NCI-H526 treated with DMSO at 0.1 percent for 48 hours (cell line): ENCODE measurements around the gene KRT4.

Experiments used
- DNase-seq: peaks from one replicate; lab custom pipeline; 2025; lab: John Stamatoyannopoulos, UW

Gene KRT4

GRCh38 chr12:52792185-52793029 lies 21.5 kb downstream of the KRT4 start:
- DNase-seq, result no peak

DNA sequence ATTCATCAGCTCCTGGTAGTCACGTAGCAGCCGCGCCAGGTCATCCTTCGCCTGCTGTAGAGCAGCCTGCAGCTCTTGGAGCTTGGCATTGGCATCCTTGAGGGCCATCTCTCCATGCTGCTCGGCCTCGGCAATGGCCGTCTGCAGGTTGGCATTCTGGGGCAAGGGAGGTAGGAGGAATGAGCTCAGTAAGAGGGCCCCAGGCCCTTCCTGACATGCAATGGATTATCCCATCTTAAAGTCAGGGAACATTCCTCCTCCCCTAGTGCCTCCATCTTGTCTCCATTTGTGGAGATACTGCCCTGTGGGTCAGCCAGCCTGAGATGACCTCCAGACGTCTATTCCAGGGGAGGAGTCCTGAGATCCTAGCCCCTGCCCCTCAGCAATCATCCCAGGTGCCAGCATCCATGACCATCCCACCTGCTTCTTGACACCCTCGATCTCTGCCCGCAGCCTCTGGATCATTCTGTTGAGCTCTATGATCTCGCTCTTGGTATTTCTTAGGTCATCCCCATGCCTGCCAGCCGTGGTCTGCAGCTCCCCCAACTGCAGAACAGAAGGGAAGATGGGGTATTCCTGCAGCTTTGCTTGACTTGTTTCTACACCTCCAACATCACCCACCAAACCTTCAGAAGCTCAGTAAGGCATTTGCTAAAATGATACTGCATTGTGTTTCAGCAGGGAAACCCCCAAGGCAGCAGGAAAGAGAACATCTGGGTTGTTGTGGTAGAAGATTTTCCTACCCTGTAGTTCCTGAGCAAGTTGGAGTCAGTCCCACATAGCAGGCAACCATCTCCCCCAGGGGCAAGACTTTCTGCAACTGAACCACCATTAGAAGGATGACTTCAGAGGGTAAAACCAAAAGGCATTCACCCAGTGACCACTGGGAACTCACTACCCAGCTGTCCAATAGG lies 22.4 kb downstream of the KRT4 start:
- no peak for DNase-seq

DNA sequence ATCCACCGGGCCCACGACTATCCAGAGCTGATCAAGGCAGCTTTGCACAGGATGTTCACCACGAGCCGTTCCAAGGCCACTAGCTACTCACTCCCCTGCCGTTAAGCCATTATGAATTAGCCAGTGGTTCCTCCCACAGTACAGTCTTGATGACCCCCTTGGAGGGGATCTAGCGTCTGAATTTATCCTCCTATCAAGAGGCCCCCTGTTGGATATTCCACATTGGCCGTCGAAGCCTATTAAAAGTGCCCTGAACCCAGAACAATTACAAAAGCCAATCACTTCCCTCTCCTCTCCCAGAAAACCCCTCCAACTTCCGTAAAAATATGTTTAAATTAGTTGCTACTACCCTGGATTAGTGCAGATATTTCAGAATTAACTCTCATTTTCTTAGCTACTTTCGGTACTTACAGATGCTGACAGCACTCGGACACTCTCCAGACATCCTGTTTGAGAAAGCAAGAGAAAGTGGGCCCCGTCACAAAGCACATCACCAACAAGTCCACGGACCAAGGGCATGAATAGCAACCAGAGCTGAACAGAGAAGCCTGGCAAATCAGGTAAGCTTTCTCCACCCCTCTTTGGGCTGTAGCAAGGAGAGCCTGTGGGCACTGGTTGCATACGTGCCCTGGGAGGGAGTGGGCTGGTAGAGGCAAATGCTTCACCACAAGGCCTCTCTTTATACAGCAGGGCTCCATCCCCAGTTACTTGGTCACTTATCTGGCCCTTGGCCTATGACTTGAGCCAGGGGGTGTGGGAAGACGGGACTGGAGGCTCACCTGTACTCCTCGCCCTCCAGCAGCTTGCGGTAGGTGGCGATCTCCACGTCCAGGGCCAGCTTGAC lies 23.3 kb downstream of the KRT4 start:
- no peak for DNase-seq

DNA sequence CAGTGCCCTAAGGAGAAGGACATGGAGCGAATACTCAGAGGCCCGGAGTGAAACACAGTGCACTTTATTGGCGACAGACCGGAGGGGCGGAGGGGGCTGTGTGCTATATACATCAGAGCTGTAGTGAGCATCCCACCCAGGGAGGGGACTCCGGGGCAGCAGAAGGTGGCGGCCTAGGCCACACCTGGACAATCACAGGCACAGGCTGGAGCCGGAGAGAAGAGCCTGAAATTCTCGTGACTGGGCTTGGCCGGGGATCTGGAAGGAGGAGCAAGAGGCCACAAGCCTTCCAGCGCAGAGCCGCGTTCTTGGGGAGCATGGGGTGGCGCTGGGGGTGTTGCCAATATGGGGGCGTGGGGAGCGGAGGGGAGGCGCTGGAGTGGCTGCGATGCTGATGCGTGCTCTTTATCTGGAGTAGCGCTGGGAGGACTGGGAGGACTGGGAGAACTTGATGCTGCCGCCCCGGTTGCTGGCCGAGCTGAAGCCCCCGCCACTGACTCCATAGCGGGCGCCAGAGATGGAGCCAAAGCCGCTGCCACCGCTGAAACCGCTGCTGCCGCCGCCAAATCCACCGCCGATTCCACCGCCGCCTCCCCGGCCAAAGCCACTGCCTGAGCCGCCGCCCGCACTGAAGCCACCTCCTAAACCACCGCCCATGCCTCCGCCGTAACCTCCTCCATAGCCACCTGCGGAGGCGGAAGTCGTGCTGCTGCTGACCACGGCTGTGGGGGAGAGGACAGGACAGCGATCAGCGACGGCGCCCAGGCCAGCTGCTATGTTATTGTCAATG lies 24.1 kb downstream of the KRT4 start:
- DNase-seq, result no peak

GRCh38 chr12:52788876-52789636 lies 24.9 kb downstream of the KRT4 start:
- no peak for DNase-seq

GRCh38 chr12:52788192-52788875 lies 25.6 kb downstream of the KRT4 start:
- no peak for DNase-seq

- DNase-seq, result no peak
These were observed 26.4 kb downstream of the KRT4 start for GRCh38 chr12:52787324-52788191.

GRCh38 chr12:52784909-52785308 lies 29.0 kb downstream of the KRT4 start:
- no peak for DNase-seq

- no peak for DNase-seq
These were observed 30.2 kb downstream of the KRT4 start for GRCh38 chr12:52783563-52784316.

- DNase-seq, result no peak
These were observed 31.4 kb downstream of the KRT4 start for GRCh38 chr12:52782502-52782901.

DNA sequence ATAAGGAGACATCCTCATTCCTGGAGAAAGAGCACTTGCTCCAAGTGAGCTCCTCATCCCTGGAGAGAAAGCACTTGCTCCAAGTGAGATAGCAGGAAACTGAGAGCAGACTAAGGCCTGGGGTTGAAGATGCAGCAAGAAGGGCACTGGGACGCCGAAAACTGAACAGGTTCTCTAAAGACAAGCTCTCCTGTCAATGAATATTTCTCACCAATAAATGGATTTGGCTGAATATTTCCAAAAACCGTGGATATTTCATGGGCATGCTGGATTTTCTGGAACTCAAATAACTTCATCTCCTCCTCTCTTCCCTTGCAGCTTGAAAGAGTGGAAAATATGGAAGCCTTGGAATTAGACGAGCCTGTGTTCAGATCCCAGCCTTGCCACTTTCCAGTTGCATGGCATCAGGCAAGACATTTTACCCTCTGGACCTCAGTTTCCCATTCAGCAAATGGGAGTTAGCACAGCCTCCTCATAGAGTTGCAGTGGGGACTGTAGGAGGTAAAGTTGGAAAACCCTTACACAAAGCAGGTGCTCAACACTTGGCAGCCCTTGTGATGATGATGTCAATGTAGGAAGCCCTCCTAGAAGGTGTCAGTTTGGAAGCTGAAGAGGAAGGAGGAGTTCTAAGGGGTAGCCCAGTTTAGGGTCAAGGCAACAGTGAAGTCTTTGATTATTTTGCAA lies 32.4 kb downstream of the KRT4 start:
- DNase-seq, result no peak

- DNase-seq, result no peak
These were observed 34.0 kb downstream of the KRT4 start for GRCh38 chr12:52779914-52780313.

- DNase-seq, result no peak
These were observed 35.1 kb downstream of the KRT4 start for GRCh38 chr12:52778833-52779232.

DNA sequence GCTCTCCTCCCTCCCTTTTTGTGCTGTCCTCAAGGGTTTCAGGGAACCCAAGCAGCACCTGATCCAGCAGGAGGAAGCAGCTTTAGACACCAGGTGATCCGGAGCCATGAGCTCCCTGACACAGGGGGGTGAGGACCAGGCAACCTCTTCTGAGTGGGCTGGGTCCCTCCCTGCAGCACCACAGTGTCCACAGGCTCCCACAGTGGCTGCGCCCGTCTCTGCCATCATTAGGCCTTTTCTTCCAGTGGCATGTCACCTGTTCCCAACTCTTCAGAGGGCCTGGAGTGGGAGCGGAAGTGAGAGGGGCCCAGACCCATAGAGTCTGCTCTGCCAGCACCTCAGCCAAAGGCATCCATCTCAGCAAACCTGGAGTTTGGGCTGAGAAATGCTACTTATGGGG lies 36.4 kb downstream of the KRT4 start:
- DNase-seq, result no peak

DNA sequence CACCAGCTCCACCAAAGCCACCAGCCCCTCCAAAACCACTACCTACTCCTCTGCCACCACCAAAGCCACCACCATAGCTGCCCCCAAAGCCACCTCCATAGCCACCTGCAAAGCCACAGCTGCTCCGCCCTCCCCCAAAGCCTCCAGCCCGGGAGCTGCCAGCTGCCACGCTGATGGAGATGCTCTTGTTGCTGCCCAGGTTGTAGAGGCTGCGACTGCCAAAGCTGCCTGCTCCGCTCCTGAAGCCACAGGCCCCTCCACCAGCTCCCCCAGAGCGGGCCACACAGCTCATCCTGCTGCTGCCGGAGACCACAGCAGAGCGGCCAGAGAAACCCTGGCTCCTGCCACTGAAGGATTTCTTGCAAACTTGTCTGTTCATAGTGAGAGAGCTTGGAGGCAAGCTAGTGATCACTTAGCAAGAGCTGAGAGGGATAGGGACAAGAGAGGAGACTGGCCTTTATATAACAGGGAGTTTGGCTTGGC lies 37.0 kb downstream of the KRT4 start, which contains the start of gene KRT76:
TSS of gene KRT76 (minus strand) at position 433 of the 483 bp plus-strand sequence. CDS start at position 379, 54 bp downstream.
- no peak for DNase-seq

- no peak for DNase-seq
These were observed 37.5 kb downstream of the KRT4 start for GRCh38 chr12:52776435-52776834.

- no peak for DNase-seq
These were observed 39.2 kb downstream of the KRT4 start for GRCh38 chr12:52774629-52775250.
